ENCODE results near the gene MTA1.

DNA sequence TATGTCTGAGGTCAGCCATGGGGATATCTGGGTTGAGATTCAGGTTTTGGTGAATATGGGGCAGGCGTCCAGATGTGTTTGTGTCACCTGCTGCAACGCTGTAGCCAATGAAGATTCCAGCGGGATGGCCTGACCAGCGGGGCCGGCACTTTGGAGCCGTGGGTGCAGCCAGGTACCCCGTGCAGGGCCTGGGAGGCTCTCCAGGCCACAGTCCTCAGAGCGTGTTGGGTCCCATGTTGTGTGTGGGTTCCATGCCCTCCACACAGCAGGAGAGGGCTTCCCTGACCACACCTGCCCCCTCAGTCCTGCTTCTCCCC, 24.1 kb upstream of the MTA1 start:
- TF ChIP-seq, protein P1, sequence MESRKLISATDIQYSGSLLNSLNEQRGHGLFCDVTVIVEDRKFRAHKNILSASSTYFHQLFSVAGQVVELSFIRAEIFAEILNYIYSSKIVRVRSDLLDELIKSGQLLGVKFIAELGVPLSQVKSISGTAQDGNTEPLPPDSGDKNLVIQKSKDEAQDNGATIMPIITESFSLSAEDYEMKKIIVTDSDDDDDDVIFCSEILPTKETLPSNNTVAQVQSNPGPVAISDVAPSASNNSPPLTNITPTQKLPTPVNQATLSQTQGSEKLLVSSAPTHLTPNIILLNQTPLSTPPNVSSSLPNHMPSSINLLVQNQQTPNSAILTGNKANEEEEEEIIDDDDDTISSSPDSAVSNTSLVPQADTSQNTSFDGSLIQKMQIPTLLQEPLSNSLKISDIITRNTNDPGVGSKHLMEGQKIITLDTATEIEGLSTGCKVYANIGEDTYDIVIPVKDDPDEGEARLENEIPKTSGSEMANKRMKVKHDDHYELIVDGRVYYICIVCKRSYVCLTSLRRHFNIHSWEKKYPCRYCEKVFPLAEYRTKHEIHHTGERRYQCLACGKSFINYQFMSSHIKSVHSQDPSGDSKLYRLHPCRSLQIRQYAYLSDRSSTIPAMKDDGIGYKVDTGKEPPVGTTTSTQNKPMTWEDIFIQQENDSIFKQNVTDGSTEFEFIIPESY (IDR thresholded peaks at IDR 0.05), result no peak
- TF ChIP-seq FOXA1 (IDR thresholded peaks at IDR 0.05) (no peak), GABPA (IDR thresholded peaks at IDR 0.05 in 1 of 2, conservative IDR thresholded peaks at IDR 0.05 in 1 of 2) (no peak), JUND (IDR thresholded peaks at IDR 0.05) (no peak), TAF1 (conservative IDR thresholded peaks at IDR 0.05) (no peak), EGR1 (IDR thresholded peaks at IDR 0.05; ENCODE audit: low read depth in 2 of 2) (no peak), RAD21 (IDR thresholded peaks at IDR 0.05) (no peak)
- TF ChIP-seq, protein P2, sequence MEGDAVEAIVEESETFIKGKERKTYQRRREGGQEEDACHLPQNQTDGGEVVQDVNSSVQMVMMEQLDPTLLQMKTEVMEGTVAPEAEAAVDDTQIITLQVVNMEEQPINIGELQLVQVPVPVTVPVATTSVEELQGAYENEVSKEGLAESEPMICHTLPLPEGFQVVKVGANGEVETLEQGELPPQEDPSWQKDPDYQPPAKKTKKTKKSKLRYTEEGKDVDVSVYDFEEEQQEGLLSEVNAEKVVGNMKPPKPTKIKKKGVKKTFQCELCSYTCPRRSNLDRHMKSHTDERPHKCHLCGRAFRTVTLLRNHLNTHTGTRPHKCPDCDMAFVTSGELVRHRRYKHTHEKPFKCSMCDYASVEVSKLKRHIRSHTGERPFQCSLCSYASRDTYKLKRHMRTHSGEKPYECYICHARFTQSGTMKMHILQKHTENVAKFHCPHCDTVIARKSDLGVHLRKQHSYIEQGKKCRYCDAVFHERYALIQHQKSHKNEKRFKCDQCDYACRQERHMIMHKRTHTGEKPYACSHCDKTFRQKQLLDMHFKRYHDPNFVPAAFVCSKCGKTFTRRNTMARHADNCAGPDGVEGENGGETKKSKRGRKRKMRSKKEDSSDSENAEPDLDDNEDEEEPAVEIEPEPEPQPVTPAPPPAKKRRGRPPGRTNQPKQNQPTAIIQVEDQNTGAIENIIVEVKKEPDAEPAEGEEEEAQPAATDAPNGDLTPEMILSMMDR (IDR thresholded peaks at IDR 0.05; ENCODE audit: low read depth, low read length, missing input control), result no peak
